SK-N-SH (cell line): ENCODE measurements around the gene SDF4. TPM values are rescaled to one million over a fixed set of nuclear protein-coding genes. Genes with fewer than 3 reads are reported as not detected.

Experiments used
- CTCF ChIA-PET: fragments of 300-600, 350-600 bp; formaldehyde crosslinking; extraction: SDS; loops from one replicate; lab custom pipeline; 2021; lab: Yijun Ruan, JAX
- POLR2A ChIA-PET: fragments of 350-600 bp; sonication (Branson Sonifier 250); formaldehyde crosslinking; extraction: SDS; loops from one replicate; lab custom pipeline; 2020; ENCODE audit warnings: antibody characterized with exemption, inconsistent platforms; lab: Yijun Ruan, JAX
- DNase-seq: peaks from one replicate; pipeline ENCODE4 v3.0.0; 2012
- H2AFZ ChIP-seq: fragments of 200-600 bp; sonication (generic); 2 replicates; pipeline ENCODE4 v1.8.1; 2016; ENCODE audit warnings: antibody characterized with exemption, mild to moderate bottlenecking, low read depth
- H3F3A ChIP-seq: fragments of 200-600 bp; sonication (generic); replicated peaks from 2 replicates; pipeline ENCODE3; 2016; ENCODE audit warnings: antibody characterized with exemption, mild to moderate bottlenecking; ENCODE audit not compliant: insufficient read depth
- H3K27ac ChIP-seq, 2 experiments: fragments of 200-500 bp in 1 of 2; fragments of 200-600 bp in 1 of 2; sonication (Bioruptor generic) in 1 of 2; sonication (generic), shearing (Covaris generic) in 1 of 2; 2 replicates each; pipeline versions ENCODE4 v1.5.1 to v1.6.1; 2014 to 2016; ENCODE audit warnings: low read depth in 2 of 2, inconsistent platforms in 1 of 2, low read length in 1 of 2, mild to moderate bottlenecking in 1 of 2, mixed read lengths in 1 of 2
- H3K27me3 ChIP-seq: fragments of 200-600 bp; sonication (generic), shearing (Covaris generic); 2 replicates; pipeline ENCODE4 v1.6.1; 2016; ENCODE audit warnings: mixed run types; ENCODE audit not compliant: insufficient read depth
- H3K36me3 ChIP-seq, 2 experiments: fragments of 200-500 bp in 1 of 2; fragments of 200-600 bp in 1 of 2; sonication (Bioruptor generic) in 1 of 2; sonication (generic) in 1 of 2; replicated peaks in 1 of 2; 2 replicates each; pipeline versions ENCODE3 to v1.5.1; 2014 to 2016; ENCODE audit warnings: low read length in 1 of 2, mild to moderate bottlenecking in 1 of 2; ENCODE audit not compliant: insufficient read depth in 2 of 2, control insufficient read depth in 1 of 2
- H3K4me1 ChIP-seq, 2 experiments: fragments of 200-500 bp in 1 of 2; fragments of 200-600 bp in 1 of 2; sonication (Bioruptor generic) in 1 of 2; sonication (generic), shearing (Covaris generic) in 1 of 2; 2 replicates each; pipeline versions ENCODE4 v1.5.1 to v1.6.1; 2014 to 2016; ENCODE audit warnings: low read depth in 1 of 2, low read length in 1 of 2, mixed run types in 1 of 2; ENCODE audit not compliant: insufficient read depth in 2 of 2, control insufficient read depth in 1 of 2
- H3K4me2 ChIP-seq: fragments of 200-600 bp; sonication (generic), shearing (Covaris generic); 2 replicates; pipeline ENCODE4 v1.6.1; 2017; ENCODE audit warnings: mixed run types
- H3K4me3 ChIP-seq, 2 experiments: fragments of 200-500 bp in 1 of 2; fragments of 200-600 bp in 1 of 2; sonication (Bioruptor generic) in 1 of 2; sonication (generic), shearing (Covaris generic) in 1 of 2; 2 replicates each; pipeline versions ENCODE4 v1.5.1 to v1.8.1; 2014 to 2016; ENCODE audit warnings: low read depth in 2 of 2, inconsistent platforms in 1 of 2, low read length in 1 of 2, mild to moderate bottlenecking in 1 of 2, mixed read lengths in 1 of 2, moderate library complexity in 1 of 2
- H3K79me2 ChIP-seq: fragments of 200-600 bp; sonication (generic); 2 replicates; pipeline ENCODE4 v1.8.1; 2017; ENCODE audit warnings: mild to moderate bottlenecking; ENCODE audit not compliant: insufficient read depth
- H3K9ac ChIP-seq: fragments of 200-600 bp; sonication (generic); 2 replicates; pipeline ENCODE4 v1.6.1; 2017; ENCODE audit warnings: mixed run types
- H3K9me2 ChIP-seq: fragments of 200-600 bp; sonication (generic); 2 replicates; pipeline ENCODE4 v1.6.1; 2017; ENCODE audit warnings: mixed run types
- H3K9me3 ChIP-seq: fragments of 200-600 bp; sonication (generic); 2 replicates; pipeline ENCODE4 v1.6.1; 2017; ENCODE audit warnings: mixed run types, mild to moderate bottlenecking, moderate library complexity
- H4K20me1 ChIP-seq: fragments of 200-600 bp; sonication (generic); 2 replicates; pipeline ENCODE4 v1.6.1; 2017; ENCODE audit warnings: mild to moderate bottlenecking, mixed run types; ENCODE audit not compliant: insufficient read depth
- CTCF ChIP-seq: fragments of 200-600 bp; sonication (generic); IDR thresholded peaks from 2 replicates; pipeline ENCODE4 v1.6.1; 2017; ENCODE audit warnings: antibody characterized with exemption, mild to moderate bottlenecking, moderate library complexity
- EP300 ChIP-seq, 2 experiments: IDR thresholded peaks; 2 replicates each; pipeline versions ENCODE4 v1.4.0 to v1.6.1; 2012; ENCODE audit warnings: borderline replicate concordance in 1 of 2, low read depth in 1 of 2, low read length in 1 of 2
- GATA2 ChIP-seq: sonication (generic); formaldehyde crosslinking; IDR thresholded peaks from 2 replicates; pipeline ENCODE4 v1.5.0; 2020; ENCODE audit warnings: mild to moderate bottlenecking, missing genetic modification reagents
- PBX3 ChIP-seq: IDR thresholded peaks from 2 replicates; pipeline ENCODE4; 2012
- RAD21 ChIP-seq: IDR thresholded peaks from 2 replicates; pipeline ENCODE4 v1.6.1; 2012; ENCODE audit warnings: mild to moderate bottlenecking, low read length
- RCOR1 ChIP-seq: fragments of 150-350 bp; IDR thresholded peaks from 2 replicates; pipeline ENCODE4 v1.6.1; 2017; ENCODE audit warnings: antibody characterized with exemption, low read length
- RXRA ChIP-seq: IDR thresholded peaks from 2 replicates; pipeline ENCODE4 v1.4.0; 2012; ENCODE audit warnings: low read depth, mild to moderate bottlenecking, borderline replicate concordance
- SMC3 ChIP-seq: IDR thresholded peaks from 2 replicates; pipeline ENCODE4 v1.6.1; 2012; ENCODE audit warnings: low read depth, low read length, improper control_type of control experiment
- TAF1 ChIP-seq: IDR thresholded peaks from 2 replicates; pipeline ENCODE4 v1.6.1; 2012; ENCODE audit warnings: low read depth, mild to moderate bottlenecking, low read length, moderate library complexity, borderline replicate concordance
- USF2 ChIP-seq: fragments of 150-350 bp; IDR thresholded peaks from 2 replicates; pipeline ENCODE4 v1.6.1; 2017; ENCODE audit warnings: antibody characterized with exemption, low read length, low read depth, borderline replicate concordance
- YY1 ChIP-seq: IDR thresholded peaks from 2 replicates; pipeline ENCODE4 v1.4.0; 2012; ENCODE audit warnings: low read depth, mild to moderate bottlenecking
- WGBS: methylation state at CpG from one replicate; pipeline ENCODE4 v1.1.6; 2017; ENCODE audit warnings: low lambda C conversion rate; 5-methylcytosine and 5-hydroxymethylcytosine counted together
- polyA plus RNA-seq, 3 experiments: library from polyadenylated mRNA; depleted of rRNA; stranded (reverse); fragments of >200 nt; gene quantifications; 2 replicates each; pipeline ENCODE4 v1.2.3, GENCODE V29; 2012

SDF4 gene
- polyA plus RNA-seq, 1 of the 3 experiments (the other 2 are of a cell fraction) = 265 TPM

GRCh38 chr1:1270813-1271212 lies 39.0 kb upstream of the SDF4 start:
- H4K20me1 ChIP-seq = peaks cover 63% of the 10 kb centered on the region
- no peak overlapping the region for H2AFZ ChIP-seq
- TF ChIP-seq SMC3 = no peak
- no peak for TF ChIP-seq RXRA
- TF ChIP-seq RCOR1 = no peak
- TF ChIP-seq YY1 = no peak
- TF ChIP-seq CTCF = no peak
- no peak for TF ChIP-seq GATA2 (CRISPR knock-in tag)
- no peak for TF ChIP-seq RAD21
- peaks cover 4% of the 10 kb centered on the region for H3F3A ChIP-seq
- H3K9me3 ChIP-seq = no peaks in the 10 kb centered on the region
- CTCF ChIA-PET = interaction anchor here (1.1 to 2.5 kb wide), 6 partner anchors 14 to 208 kb away, joined by 3 to 6 read pairs (median 3); no protein-coding TSS in a partner anchor
- H3K4me3 ChIP-seq = no peak overlapping the region
- no peak for DNase-seq
- H3K9ac ChIP-seq = no peak overlapping the region
- H3K36me3 ChIP-seq = peaks cover 0 to 13% of the 10 kb centered on the region in 2 experiments
- peaks cover 0 to 28% of the 10 kb centered on the region in 2 experiments; a peak in 1 of 4 replicates for H3K4me1 ChIP-seq
- no peaks in the 10 kb centered on the region for H3K9me2 ChIP-seq
- H3K79me2 ChIP-seq = peaks cover 64% of the 10 kb centered on the region
- POLR2A ChIA-PET = no interaction called here
- peak overlapping the region; percentile 96; the same call in 1 of the 2 replicates for H3K4me2 ChIP-seq
- H3K27ac ChIP-seq = no peak overlapping the region
- H3K27me3 ChIP-seq = no peaks in the 10 kb centered on the region
- 90% methylated on average over 5 of the region's 7 CpGs for WGBS

- CTCF ChIA-PET = interaction anchor here (1.0 to 1.4 kb wide), 2 partner anchors 24 to 145 kb away, joined by 3 read pairs; no protein-coding TSS in a partner anchor
- no peak overlapping the region for H3K27ac ChIP-seq
- no peaks in the 10 kb centered on the region for H3K9me2 ChIP-seq
- H3K9ac ChIP-seq = no peak overlapping the region
- H4K20me1 ChIP-seq = peaks cover 87% of the 10 kb centered on the region
- 96% methylated on average over 5 of the region's 13 CpGs for WGBS
- H3K79me2 ChIP-seq = peaks cover 78% of the 10 kb centered on the region
- no peak for DNase-seq
- H3K4me1 ChIP-seq = peaks cover 4 to 20% of the 10 kb centered on the region in 2 experiments; a peak in 2 of 4 replicates
- H3F3A ChIP-seq = peaks cover 17% of the 10 kb centered on the region
- TF ChIP-seq EP300 (IDR thresholded peaks at IDR 0.05; ENCODE audit: borderline replicate concordance in 1 of 2, low read depth in 1 of 2, low read length in 1 of 2) (no peak), USF2 (no peak), PBX3 (no peak), TAF1 (no peak)
- no peak overlapping the region for H3K4me2 ChIP-seq
- no peaks in the 10 kb centered on the region for H3K9me3 ChIP-seq
- POLR2A ChIA-PET = no interaction called here
- no peak overlapping the region for H2AFZ ChIP-seq
- H3K36me3 ChIP-seq = peaks cover 10 to 24% of the 10 kb centered on the region in 2 experiments
- no peaks in the 10 kb centered on the region for H3K27me3 ChIP-seq
- no peak overlapping the region for H3K4me3 ChIP-seq
Observed at GRCh38 chr1:1268284-1268682, 36.5 kb upstream of the SDF4 start.
